ENCODE results near the gene HDHD2.
A peak's percentile ranks its signal among the peaks of the same experiment; 100 is the strongest.
"Not testable (repeated sequence)": the region's sequence is repeated elsewhere in the genome, so short reads cannot be mapped to it uniquely, and the experiment has no call there.

The HDHD2 gene

GRCh38 chr18:47166294-47166693, 16.0 kb upstream of the HDHD2 start:
- H3K4me3 ChIP-seq (ENCODE audit: low read depth, low read length) = no peak overlapping the region
- no peak for TF ChIP-seq CTCF (IDR thresholded peaks at IDR 0.05; ENCODE audit: borderline replicate concordance, insufficient read depth, low read depth, low read length)

- no peak for TF ChIP-seq CTCF (IDR thresholded peaks at IDR 0.05; ENCODE audit: borderline replicate concordance, insufficient read depth, low read depth, low read length)
- no peak overlapping the region for H3K4me3 ChIP-seq (ENCODE audit: low read depth, low read length)
Observed at GRCh38 chr18:47163241-47163640, 12.9 kb upstream of the HDHD2 start.

GRCh38 chr18:47160256-47160655, 10.0 kb upstream of the HDHD2 start:
- no peak for TF ChIP-seq CTCF (IDR thresholded peaks at IDR 0.05; ENCODE audit: borderline replicate concordance, insufficient read depth, low read depth, low read length)

GRCh38 chr18:47158404-47158803, 8.1 kb upstream of the HDHD2 start:
- not testable (repeated sequence) for H3K4me3 ChIP-seq (ENCODE audit: low read depth, low read length)

More at GRCh38 chr18:47160256-47160655, 10.0 kb upstream of the HDHD2 start:
- H3K4me3 ChIP-seq (ENCODE audit: low read depth, low read length) = no peak overlapping the region

GRCh38 chr18:47151439-47151838, 1.1 kb upstream of the HDHD2 start:
- no peak for TF ChIP-seq CTCF (IDR thresholded peaks at IDR 0.05; ENCODE audit: borderline replicate concordance, insufficient read depth, low read depth, low read length)
- no peak overlapping the region for H3K4me3 ChIP-seq (ENCODE audit: low read depth, low read length)

- H3K4me3 ChIP-seq (ENCODE audit: low read depth, low read length) = peak overlapping the region; percentile 81
- no peak for TF ChIP-seq CTCF (IDR thresholded peaks at IDR 0.05; ENCODE audit: borderline replicate concordance, insufficient read depth, low read depth, low read length)
Observed at GRCh38 chr18:47150824-47151366, 595 bp upstream of the HDHD2 start.

- TF ChIP-seq CTCF (IDR thresholded peaks at IDR 0.05; ENCODE audit: borderline replicate concordance, insufficient read depth, low read depth, low read length) = no peak
- peak overlapping the region; percentile 81 for H3K4me3 ChIP-seq (ENCODE audit: low read depth, low read length)
Observed at GRCh38 chr18:47149457-47150028, 757 bp downstream of the HDHD2 start.

Measured in GM12875 (cell line).